GM12891 (cell line): ENCODE measurements around the gene ANKLE2.

Experiments
- PAX5 ChIP-seq: IDR thresholded peaks from 2 replicates; pipeline ENCODE4 v1.6.1; 2011; ENCODE audit warnings: low read length, moderate library complexity, mild to moderate bottlenecking; ENCODE audit not compliant: insufficient read depth, severe bottlenecking
- POLR2A ChIP-seq: IDR thresholded peaks from 2 replicates; pipeline ENCODE4 v1.6.1; 2011; ENCODE audit warnings: low read depth, low read length, control low read depth
- POLR2AphosphoS5 ChIP-seq: IDR thresholded peaks from 2 replicates; pipeline ENCODE4 v1.6.1; 2011; ENCODE audit warnings: low read depth, low read length, control low read depth
- SPI1 ChIP-seq: IDR thresholded peaks from 2 replicates; pipeline ENCODE4 v1.6.1; 2011; ENCODE audit warnings: low read depth, low read length, control low read depth
- TAF1 ChIP-seq: IDR thresholded peaks from 2 replicates; pipeline ENCODE4 v1.6.1; 2011; ENCODE audit warnings: low read depth, low read length, control low read depth

GRCh38 chr12:132759359-132759758 lies 2.3 kb downstream of the ANKLE2 start:
- TF ChIP-seq TAF1 (no peak), POLR2A (no peak), POLR2AphosphoS5 (no peak), SPI1 (no peak), PAX5 (no peak)
